Measurements from ENCODE around the gene ATP11A. TPM values are rescaled to one million over a fixed set of nuclear protein-coding genes. Genes with fewer than 3 reads are reported as not detected.

ATP11A gene
- total and polyA plus RNA-seq, 9 of the 15 experiments (the other 6 are each of a cell fraction or from before 2014, with no cell fraction given), result 0.38 to 34.2 (median 4.2) TPM

DNA sequence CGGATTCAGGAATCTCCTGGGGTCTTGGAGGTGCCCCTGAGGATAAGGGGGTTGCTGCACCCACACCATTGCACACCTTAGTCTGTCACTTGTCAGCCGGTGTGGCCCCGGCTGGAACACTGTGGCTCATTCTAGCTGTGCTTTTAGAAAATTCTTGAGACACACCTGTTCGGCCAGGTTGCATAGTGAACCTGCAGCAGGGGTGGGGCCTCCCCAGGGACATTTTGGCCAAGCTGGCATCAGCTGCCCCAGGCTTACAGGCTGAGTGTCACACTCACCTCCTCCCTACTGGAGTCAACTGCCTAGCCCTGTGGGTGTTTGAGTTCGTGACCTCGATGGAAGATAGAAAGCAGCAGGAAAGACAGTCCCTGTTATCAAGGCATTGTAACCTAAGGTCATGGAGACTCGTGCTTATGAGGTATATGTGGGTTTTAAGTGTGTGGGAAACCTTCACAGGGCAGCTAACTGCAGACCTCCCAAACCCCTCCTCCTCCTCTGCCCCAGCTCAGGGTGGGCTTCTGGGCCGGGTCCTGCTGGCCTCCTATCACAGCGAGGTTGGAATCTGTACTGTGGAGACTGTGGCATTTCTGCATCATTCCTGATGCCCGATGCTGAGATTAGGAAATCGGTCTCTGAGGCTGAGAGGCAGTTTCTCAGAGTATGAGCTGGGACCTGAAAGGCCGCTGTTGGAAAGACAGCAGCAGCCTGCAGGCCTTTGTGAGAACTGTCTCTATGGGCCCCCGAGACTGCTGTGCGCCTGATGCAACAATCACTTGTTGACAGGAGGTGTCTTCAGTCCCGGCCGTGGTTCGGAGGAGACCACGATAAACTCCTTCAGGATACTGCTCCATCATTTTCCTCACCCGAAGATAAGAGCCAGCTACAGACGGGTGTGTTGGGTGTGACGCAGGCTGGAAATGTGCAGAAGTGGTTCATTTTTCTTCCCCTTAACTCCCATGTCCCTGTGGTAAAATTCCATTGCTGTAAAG, 72.2 kb downstream of the ATP11A start:
- 35% methylated on average over 16 of the region's 21 CpGs for WGBS (ENCODE audit: insufficient coverage, low coverage, missing lambda C conversion rate)
- H3K4me3 ChIP-seq, result no peak overlapping the region
- DNase-seq (ENCODE audit: extremely low read depth in 1 of 4, low spot score in 3 of 4) (peak in 3 of 4 experiments; percentile 11 to 38 (median 30)), FAIRE-seq (no peak), ATAC-seq (peak; percentile 93)
- H3K9me3 ChIP-seq (replicated peaks; ENCODE audit: control insufficient read depth, insufficient read depth, low read depth, low read length), result no peaks in the 10 kb centered on the region
- BruUV-seq (replicated peaks), result no TSS peak
- H3K9ac ChIP-seq (ENCODE audit: insufficient read depth in 1 of 2, low read depth in 2 of 2, low read length in 2 of 2), result peak overlapping the region in 1 of 2 experiments; percentile 68; a peak in 2 of 4 replicates
- peaks cover 12 to 16% of the 10 kb centered on the region in 2 experiments; a peak in 4 of 5 replicates for H3K4me1 ChIP-seq (replicated peaks in 1 of 2; ENCODE audit: control insufficient read depth in 2 of 2, insufficient read depth in 2 of 2, low read length in 2 of 2)
- no peaks in the 10 kb centered on the region for H3K36me3 ChIP-seq (ENCODE audit: control insufficient read depth, insufficient read depth, low read length)
- H3K79me2 ChIP-seq (ENCODE audit: control insufficient read depth, insufficient read depth, low read length), result no peaks in the 10 kb centered on the region; the same call in 1 of the 3 replicates
- CTCF ChIA-PET (ENCODE audit: low intra/inter-chr PET ratio), result no interaction called here
- no peaks in the 10 kb centered on the region for H3K27me3 ChIP-seq (ENCODE audit: control insufficient read depth in 2 of 2, insufficient read depth in 2 of 2, low read length in 2 of 2)
- no peak overlapping the region for H2AFZ ChIP-seq (ENCODE audit: low read depth, low read length)
- in situ Hi-C loops (cut with MboI) (no loop called here), intact Hi-C loops (cut with micrococcal nuclease) (no loop called here)
- peaks cover 2% of the 10 kb centered on the region for H3K9me1 ChIP-seq (ENCODE audit: control insufficient read depth, insufficient read depth, low read length)
- H3K27ac ChIP-seq (ENCODE audit: extremely low read depth, low read depth, low read length), result no peak overlapping the region
- peaks cover 13% of the 10 kb centered on the region for H4K20me1 ChIP-seq (replicated peaks; ENCODE audit: control insufficient read depth, insufficient read depth, low read length)
- peak overlapping the region; percentile 21; the same call in 1 of the 2 replicates for H3K4me2 ChIP-seq (ENCODE audit: insufficient read depth, low read length)
- POLR2A ChIA-PET, result interaction anchor here (0.6 to 0.9 kb wide), 4 partner anchors 11 to 383 kb away, joined by 3 read pairs; no protein-coding TSS in a partner anchor
- TF ChIP-seq, protein P1, sequence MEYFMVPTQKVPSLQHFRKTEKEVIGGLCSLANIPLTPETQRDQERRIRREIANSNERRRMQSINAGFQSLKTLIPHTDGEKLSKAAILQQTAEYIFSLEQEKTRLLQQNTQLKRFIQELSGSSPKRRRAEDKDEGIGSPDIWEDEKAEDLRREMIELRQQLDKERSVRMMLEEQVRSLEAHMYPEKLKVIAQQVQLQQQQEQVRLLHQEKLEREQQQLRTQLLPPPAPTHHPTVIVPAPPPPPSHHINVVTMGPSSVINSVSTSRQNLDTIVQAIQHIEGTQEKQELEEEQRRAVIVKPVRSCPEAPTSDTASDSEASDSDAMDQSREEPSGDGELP (CRISPR knock-in tag; IDR thresholded peaks at IDR 0.05; ENCODE audit: borderline replicate concordance), result peak; percentile 11; the same call in 1 of the 2 replicates
- TF ChIP-seq NR2F6 (CRISPR knock-in tag; IDR thresholded peaks at IDR 0.05), result no peak
- TF ChIP-seq ZNF239 (CRISPR knock-in tag; IDR thresholded peaks at IDR 0.05), result 0 out of 2 replicates have a peak, but pooled peaks have one; percentile 39
- TF ChIP-seq MECOM (CRISPR knock-in tag; IDR thresholded peaks at IDR 0.05), result peak; percentile 65
- TF ChIP-seq, protein P2, sequence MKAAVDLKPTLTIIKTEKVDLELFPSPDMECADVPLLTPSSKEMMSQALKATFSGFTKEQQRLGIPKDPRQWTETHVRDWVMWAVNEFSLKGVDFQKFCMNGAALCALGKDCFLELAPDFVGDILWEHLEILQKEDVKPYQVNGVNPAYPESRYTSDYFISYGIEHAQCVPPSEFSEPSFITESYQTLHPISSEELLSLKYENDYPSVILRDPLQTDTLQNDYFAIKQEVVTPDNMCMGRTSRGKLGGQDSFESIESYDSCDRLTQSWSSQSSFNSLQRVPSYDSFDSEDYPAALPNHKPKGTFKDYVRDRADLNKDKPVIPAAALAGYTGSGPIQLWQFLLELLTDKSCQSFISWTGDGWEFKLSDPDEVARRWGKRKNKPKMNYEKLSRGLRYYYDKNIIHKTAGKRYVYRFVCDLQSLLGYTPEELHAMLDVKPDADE (conservative IDR thresholded peaks at IDR 0.05; ENCODE audit: control insufficient read depth, low read depth, low read length), result no peak
- TF ChIP-seq, protein P3, sequence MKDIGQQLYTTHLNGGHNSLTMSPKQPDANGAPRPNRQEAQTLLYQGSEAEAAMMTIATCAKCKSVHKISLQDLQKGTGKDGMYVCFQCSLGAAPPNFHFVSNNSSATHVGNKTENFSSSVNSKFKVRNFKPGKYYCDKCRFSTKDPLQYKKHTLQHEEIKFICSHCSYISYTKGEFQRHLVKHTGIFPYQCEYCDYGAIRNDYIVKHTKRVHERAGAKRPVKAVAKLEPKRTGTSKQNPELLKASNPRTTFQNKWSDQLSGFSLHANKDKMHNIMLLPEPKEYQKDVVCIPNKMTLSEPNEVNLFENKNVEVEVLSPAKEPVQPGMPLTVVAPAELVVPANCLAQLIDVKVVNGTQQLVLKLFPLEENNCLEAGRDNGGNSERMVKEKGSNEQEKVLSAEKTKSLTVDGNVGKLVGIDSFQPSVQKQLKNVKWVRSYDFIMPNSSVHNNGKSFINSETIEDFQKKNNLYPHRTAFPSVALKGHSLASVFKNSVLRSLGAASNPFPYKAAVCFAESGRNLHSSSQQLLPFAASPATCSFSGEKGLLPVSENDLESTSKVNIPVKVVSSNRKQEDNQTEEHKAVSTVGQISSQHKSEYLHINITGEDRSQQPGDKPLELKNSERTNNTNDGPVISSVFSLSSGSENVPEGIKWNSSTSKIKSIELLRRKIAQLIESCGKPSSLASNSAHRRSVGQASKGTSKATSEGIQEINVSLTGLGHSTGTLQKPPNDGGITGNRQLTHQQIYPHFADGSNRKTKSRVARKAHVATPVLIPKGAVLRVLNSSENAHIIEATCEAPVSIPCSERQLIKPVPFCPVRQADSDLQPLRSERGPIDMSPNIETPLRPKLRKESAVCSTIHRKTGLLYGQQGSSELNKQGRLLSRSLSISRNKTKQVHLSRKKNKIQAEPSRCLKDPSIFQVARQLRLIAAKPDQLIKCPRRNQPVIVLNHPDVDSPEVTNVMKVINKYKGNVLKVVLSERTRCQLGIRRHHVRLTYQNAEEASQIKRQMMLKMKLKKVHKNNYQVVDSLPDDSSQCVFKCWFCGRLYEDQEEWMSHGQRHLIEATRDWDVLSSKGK (CRISPR knock-in tag; IDR thresholded peaks at IDR 0.05), result no peak
- 0 out of 2 replicates have a peak, but pooled peaks have one; percentile 40 for TF ChIP-seq CEBPB (tag; IDR thresholded peaks at IDR 0.05)
- no peak for TF ChIP-seq ZNF232 (CRISPR knock-in tag; IDR thresholded peaks at IDR 0.05)
- TF ChIP-seq ARID1B (IDR thresholded peaks at IDR 0.05), result 0 out of 2 replicates have a peak, but pooled peaks have one; percentile 10
- TF ChIP-seq ZKSCAN8 (CRISPR knock-in tag; IDR thresholded peaks at IDR 0.05), result no peak
- peak; percentile 50 for TF ChIP-seq TCF3 (CRISPR knock-in tag; IDR thresholded peaks at IDR 0.05)
- TF ChIP-seq SMAD4 (CRISPR knock-in tag; conservative IDR thresholded peaks at IDR 0.05), result 0 out of 2 replicates have a peak, but pooled peaks have one; percentile 39
- 0 out of 2 replicates have a peak, but pooled peaks have one; percentile 4 for TF ChIP-seq CREM (IDR thresholded peaks at IDR 0.05; ENCODE audit: low read depth)
- TF ChIP-seq NR3C1 (CRISPR knock-in tag; IDR thresholded peaks at IDR 0.05), result no peak
- TF ChIP-seq FIP1L1 (IDR thresholded peaks at IDR 0.05; ENCODE audit: low read depth, low read length, poor library complexity, severe bottlenecking), result no peak
- TF ChIP-seq NCOA1 (IDR thresholded peaks at IDR 0.05; ENCODE audit: low read depth), result no peak
